H1 (cell line): ENCODE data around the gene CRIP1. TPM values are rescaled to one million over a fixed set of nuclear protein-coding genes. Genes with fewer than 3 reads are reported as not detected.

Experiments used
- POLR2AphosphoS5 ChIP-seq: IDR thresholded peaks from 2 replicates; pipeline ENCODE4 v1.6.1; 2011; ENCODE audit warnings: low read depth, low read length
- RBBP5 ChIP-seq: IDR thresholded peaks from 2 replicates; pipeline ENCODE4 v1.7.1; 2012; ENCODE audit warnings: low read depth, mild to moderate bottlenecking, inconsistent platforms, low read length, moderate library complexity, borderline replicate concordance
- RXRA ChIP-seq: IDR thresholded peaks from 2 replicates; pipeline ENCODE4 v1.6.1; 2011; ENCODE audit warnings: low read depth, mild to moderate bottlenecking, low read length, moderate library complexity; ENCODE audit not compliant: insufficient read depth
- polyA plus RNA-seq, 7 experiments: library from polyadenylated mRNA; depleted of rRNA in 3 of 7; stranded (reverse) in 5 of 7; unstranded in 2 of 7; fragments of >200 nt in 5 of 7; fragments of 200-250 nt in 2 of 7; gene quantifications; 1 replicate in 5 of 7; 2 replicates in 1 of 7; 4 replicates in 1 of 7; pipeline versions ENCODE4 v1.2.1 to v1.2.3, GENCODE V29; 2011 to 2013; ENCODE audit warnings: missing spikeins in 2 of 7, mixed read lengths in 2 of 7
- total RNA-seq: library from RNA; stranded (reverse); fragmentation: NEBNext Ultra II Directional; extraction: Animal tissue kit (Norgen Biotek cat#: 25700); gene quantifications from 2 replicates; pipeline ENCODE4 v1.2.1, GENCODE V29; 2021

The CRIP1 gene
- total and polyA plus RNA-seq, 2 of the 8 experiments (the other 6 are each of a cell fraction or from before 2014, with no cell fraction given): 1.2 to 2.2 TPM

- TF ChIP-seq RBBP5 (no peak), POLR2AphosphoS5 (no peak), RXRA (no peak)
Measured at GRCh38 chr14:105500036-105500725, 13.5 kb downstream of the CRIP1 start (continued).
